Stimulated activated CD4-positive, alpha-beta T cell treated with anti-CD3 and anti-CD28 coated beads, TNF-alpha, amount 100 ng/mL, for 4 hours (primary cell): Measurements from ENCODE around the gene TNFRSF21.
"Not testable (repeated sequence)": the region's sequence is repeated elsewhere in the genome, so short reads cannot be mapped to it uniquely, and the experiment has no call there.

Source experiments
- DNase-seq, 3 experiments: peaks; one replicate each; pipeline ENCODE4 v3.0.0-alpha.2; 2020; ENCODE audit warnings: low read depth in 3 of 3

Gene TNFRSF21

GRCh38 chr6:47251396-47251795 lies 58.3 kb downstream of the TNFRSF21 start:
- DNase-seq = no peak

GRCh38 chr6:47250302-47250701 lies 59.4 kb downstream of the TNFRSF21 start:
- no peak for DNase-seq

- no peak for DNase-seq
Measured at GRCh38 chr6:47248446-47248845, 61.3 kb downstream of the TNFRSF21 start.

- DNase-seq = no peak
Measured at GRCh38 chr6:47247227-47247797, 62.4 kb downstream of the TNFRSF21 start.

GRCh38 chr6:47246551-47246950 lies 63.2 kb downstream of the TNFRSF21 start:
- DNase-seq = no peak

GRCh38 chr6:47245745-47246371 lies 63.8 kb downstream of the TNFRSF21 start:
- no peak for DNase-seq

GRCh38 chr6:47242483-47243386 lies 67.0 kb downstream of the TNFRSF21 start:
- DNase-seq = peak in 2 of 3 experiments; percentile 8 to 16

GRCh38 chr6:47241742-47242482 lies 67.8 kb downstream of the TNFRSF21 start:
- no peak for DNase-seq

- no peak for DNase-seq
Measured at GRCh38 chr6:47240277-47240890, 69.3 kb downstream of the TNFRSF21 start.

- no peak for DNase-seq
Measured at GRCh38 chr6:47239546-47239945, 70.2 kb downstream of the TNFRSF21 start.

- DNase-seq = no peak
Measured at GRCh38 chr6:47238456-47238995, 71.2 kb downstream of the TNFRSF21 start.

GRCh38 chr6:47237196-47237595 lies 72.5 kb downstream of the TNFRSF21 start:
- no peak for DNase-seq

GRCh38 chr6:47235964-47236760 lies 73.5 kb downstream of the TNFRSF21 start:
- no peak for DNase-seq

- DNase-seq = no peak
Measured at GRCh38 chr6:47235421-47235820, 74.3 kb downstream of the TNFRSF21 start.

GRCh38 chr6:47234266-47234933 lies 75.3 kb downstream of the TNFRSF21 start:
- no peak for DNase-seq

- DNase-seq = no peak
Measured at GRCh38 chr6:47231151-47231550, 78.6 kb downstream of the TNFRSF21 start.

GRCh38 chr6:47230579-47230978 lies 79.1 kb downstream of the TNFRSF21 start:
- DNase-seq = no peak

GRCh38 chr6:47229255-47229654 lies 80.5 kb downstream of the TNFRSF21 start:
- DNase-seq = no peak

GRCh38 chr6:47228093-47228492 lies 81.6 kb downstream of the TNFRSF21 start:
- DNase-seq = not testable (repeated sequence)

GRCh38 chr6:47223251-47223650 lies 86.5 kb downstream of the TNFRSF21 start:
- DNase-seq = not testable (repeated sequence)
